SK-N-SH (cell line): Measurements from ENCODE around the gene NIPAL3. TPM values are rescaled to one million over a fixed set of nuclear protein-coding genes. Genes with fewer than 3 reads are reported as not detected.

Source experiments
- CTCF ChIA-PET: fragments of 300-600, 350-600 bp; formaldehyde crosslinking; extraction: SDS; loops from one replicate; lab custom pipeline; 2021; lab: Yijun Ruan, JAX
- POLR2A ChIA-PET: fragments of 350-600 bp; sonication (Branson Sonifier 250); formaldehyde crosslinking; extraction: SDS; loops from one replicate; lab custom pipeline; 2020; ENCODE audit warnings: antibody characterized with exemption, inconsistent platforms; lab: Yijun Ruan, JAX
- DNase-seq: peaks from one replicate; pipeline ENCODE4 v3.0.0; 2012
- H2AFZ ChIP-seq: fragments of 200-600 bp; sonication (generic); 2 replicates; pipeline ENCODE4 v1.8.1; 2016; ENCODE audit warnings: antibody characterized with exemption, mild to moderate bottlenecking, low read depth
- H3F3A ChIP-seq: fragments of 200-600 bp; sonication (generic); replicated peaks from 2 replicates; pipeline ENCODE3; 2016; ENCODE audit warnings: antibody characterized with exemption, mild to moderate bottlenecking; ENCODE audit not compliant: insufficient read depth
- H3K27ac ChIP-seq, 2 experiments: fragments of 200-500 bp in 1 of 2; fragments of 200-600 bp in 1 of 2; sonication (Bioruptor generic) in 1 of 2; sonication (generic), shearing (Covaris generic) in 1 of 2; 2 replicates each; pipeline versions ENCODE4 v1.5.1 to v1.6.1; 2014 to 2016; ENCODE audit warnings: low read depth in 2 of 2, inconsistent platforms in 1 of 2, low read length in 1 of 2, mild to moderate bottlenecking in 1 of 2, mixed read lengths in 1 of 2
- H3K27me3 ChIP-seq: fragments of 200-600 bp; sonication (generic), shearing (Covaris generic); 2 replicates; pipeline ENCODE4 v1.6.1; 2016; ENCODE audit warnings: mixed run types; ENCODE audit not compliant: insufficient read depth
- H3K36me3 ChIP-seq, 2 experiments: fragments of 200-500 bp in 1 of 2; fragments of 200-600 bp in 1 of 2; sonication (Bioruptor generic) in 1 of 2; sonication (generic) in 1 of 2; replicated peaks in 1 of 2; 2 replicates each; pipeline versions ENCODE3 to v1.5.1; 2014 to 2016; ENCODE audit warnings: low read length in 1 of 2, mild to moderate bottlenecking in 1 of 2; ENCODE audit not compliant: insufficient read depth in 2 of 2, control insufficient read depth in 1 of 2
- H3K4me1 ChIP-seq, 2 experiments: fragments of 200-500 bp in 1 of 2; fragments of 200-600 bp in 1 of 2; sonication (Bioruptor generic) in 1 of 2; sonication (generic), shearing (Covaris generic) in 1 of 2; 2 replicates each; pipeline versions ENCODE4 v1.5.1 to v1.6.1; 2014 to 2016; ENCODE audit warnings: low read depth in 1 of 2, low read length in 1 of 2, mixed run types in 1 of 2; ENCODE audit not compliant: insufficient read depth in 2 of 2, control insufficient read depth in 1 of 2
- H3K4me2 ChIP-seq: fragments of 200-600 bp; sonication (generic), shearing (Covaris generic); 2 replicates; pipeline ENCODE4 v1.6.1; 2017; ENCODE audit warnings: mixed run types
- H3K4me3 ChIP-seq, 2 experiments: fragments of 200-500 bp in 1 of 2; fragments of 200-600 bp in 1 of 2; sonication (Bioruptor generic) in 1 of 2; sonication (generic), shearing (Covaris generic) in 1 of 2; 2 replicates each; pipeline versions ENCODE4 v1.5.1 to v1.8.1; 2014 to 2016; ENCODE audit warnings: low read depth in 2 of 2, inconsistent platforms in 1 of 2, low read length in 1 of 2, mild to moderate bottlenecking in 1 of 2, mixed read lengths in 1 of 2, moderate library complexity in 1 of 2
- H3K79me2 ChIP-seq: fragments of 200-600 bp; sonication (generic); 2 replicates; pipeline ENCODE4 v1.8.1; 2017; ENCODE audit warnings: mild to moderate bottlenecking; ENCODE audit not compliant: insufficient read depth
- H3K9ac ChIP-seq: fragments of 200-600 bp; sonication (generic); 2 replicates; pipeline ENCODE4 v1.6.1; 2017; ENCODE audit warnings: mixed run types
- H3K9me2 ChIP-seq: fragments of 200-600 bp; sonication (generic); 2 replicates; pipeline ENCODE4 v1.6.1; 2017; ENCODE audit warnings: mixed run types
- H3K9me3 ChIP-seq: fragments of 200-600 bp; sonication (generic); 2 replicates; pipeline ENCODE4 v1.6.1; 2017; ENCODE audit warnings: mixed run types, mild to moderate bottlenecking, moderate library complexity
- H4K20me1 ChIP-seq: fragments of 200-600 bp; sonication (generic); 2 replicates; pipeline ENCODE4 v1.6.1; 2017; ENCODE audit warnings: mild to moderate bottlenecking, mixed run types; ENCODE audit not compliant: insufficient read depth
- CHD2 ChIP-seq: fragments of 150-350 bp; IDR thresholded peaks from 2 replicates; pipeline ENCODE4 v1.6.1; 2018; ENCODE audit warnings: low read length; ENCODE audit not compliant: partially characterized antibody
- ELF1 ChIP-seq: IDR thresholded peaks from 2 replicates; pipeline ENCODE4 v1.4.0; 2012
- EP300 ChIP-seq, 2 experiments: IDR thresholded peaks; 2 replicates each; pipeline versions ENCODE4 v1.4.0 to v1.6.1; 2012; ENCODE audit warnings: borderline replicate concordance in 1 of 2, low read depth in 1 of 2, low read length in 1 of 2
- FOSL2 ChIP-seq: IDR thresholded peaks from 2 replicates; pipeline ENCODE4 v1.4.0; 2012; ENCODE audit warnings: low read depth, mild to moderate bottlenecking, moderate library complexity, borderline replicate concordance
- GABPA ChIP-seq: IDR thresholded peaks from 2 replicates; pipeline ENCODE4 v1.4.0; 2012; ENCODE audit warnings: low read depth, mild to moderate bottlenecking
- JUND ChIP-seq: IDR thresholded peaks from 2 replicates; pipeline ENCODE4 v1.4.0; 2012
- MEF2A ChIP-seq: IDR thresholded peaks from 2 replicates; pipeline ENCODE4 v1.4.0; 2012; ENCODE audit warnings: low read depth, borderline replicate concordance
- NFIC ChIP-seq: IDR thresholded peaks from 2 replicates; pipeline ENCODE4 v1.4.0; 2012; ENCODE audit warnings: borderline replicate concordance
- NRF1 ChIP-seq: IDR thresholded peaks from 2 replicates; pipeline ENCODE4 v1.6.1; 2012; ENCODE audit warnings: low read depth, mild to moderate bottlenecking, low read length
- RCOR1 ChIP-seq: fragments of 150-350 bp; IDR thresholded peaks from 2 replicates; pipeline ENCODE4 v1.6.1; 2017; ENCODE audit warnings: antibody characterized with exemption, low read length
- RFX5 ChIP-seq: IDR thresholded peaks from 2 replicates; pipeline ENCODE4 v1.6.1; 2012; ENCODE audit warnings: mild to moderate bottlenecking, improper control_type of control experiment, low read length
- RXRA ChIP-seq: IDR thresholded peaks from 2 replicates; pipeline ENCODE4 v1.4.0; 2012; ENCODE audit warnings: low read depth, mild to moderate bottlenecking, borderline replicate concordance
- SIN3A ChIP-seq: IDR thresholded peaks from 2 replicates; pipeline ENCODE4 v1.6.1; 2012; ENCODE audit warnings: low read depth, mild to moderate bottlenecking, low read length, moderate library complexity, borderline replicate concordance
- SMC3 ChIP-seq: IDR thresholded peaks from 2 replicates; pipeline ENCODE4 v1.6.1; 2012; ENCODE audit warnings: low read depth, low read length, improper control_type of control experiment
- TEAD4 ChIP-seq: IDR thresholded peaks from 2 replicates; pipeline ENCODE4 v1.4.0; 2012; ENCODE audit warnings: mild to moderate bottlenecking, borderline replicate concordance; ENCODE audit not compliant: insufficient read depth
- YY1 ChIP-seq: IDR thresholded peaks from 2 replicates; pipeline ENCODE4 v1.4.0; 2012; ENCODE audit warnings: low read depth, mild to moderate bottlenecking
- WGBS: methylation state at CpG from one replicate; pipeline ENCODE4 v1.1.6; 2017; ENCODE audit warnings: low lambda C conversion rate; 5-methylcytosine and 5-hydroxymethylcytosine counted together
- polyA plus RNA-seq, 3 experiments: library from polyadenylated mRNA; depleted of rRNA; stranded (reverse); fragments of >200 nt; gene quantifications; 2 replicates each; pipeline ENCODE4 v1.2.3, GENCODE V29; 2012
- TF ChIP-seq, protein P1 (sequence below): IDR thresholded peaks from 2 replicates; pipeline ENCODE4 v1.6.1; 2012; ENCODE audit warnings: mild to moderate bottlenecking, low read depth, low read length, moderate library complexity
- TF ChIP-seq, protein P2 (sequence below): IDR thresholded peaks from 2 replicates; pipeline ENCODE4; 2012
- TF ChIP-seq, protein P3 (sequence below): IDR thresholded peaks from 2 replicates; pipeline ENCODE4 v1.4.0; 2012; ENCODE audit warnings: low read depth, borderline replicate concordance
- TF ChIP-seq, protein P4 (sequence below): fragments of 150-350 bp; IDR thresholded peaks from 2 replicates; pipeline ENCODE4 v1.6.1; 2016; ENCODE audit warnings: mild to moderate bottlenecking, low read depth, low read length

Gene NIPAL3
- polyA plus RNA-seq, 1 of the 3 experiments (the other 2 are of a cell fraction), result 20.3 TPM

DNA sequence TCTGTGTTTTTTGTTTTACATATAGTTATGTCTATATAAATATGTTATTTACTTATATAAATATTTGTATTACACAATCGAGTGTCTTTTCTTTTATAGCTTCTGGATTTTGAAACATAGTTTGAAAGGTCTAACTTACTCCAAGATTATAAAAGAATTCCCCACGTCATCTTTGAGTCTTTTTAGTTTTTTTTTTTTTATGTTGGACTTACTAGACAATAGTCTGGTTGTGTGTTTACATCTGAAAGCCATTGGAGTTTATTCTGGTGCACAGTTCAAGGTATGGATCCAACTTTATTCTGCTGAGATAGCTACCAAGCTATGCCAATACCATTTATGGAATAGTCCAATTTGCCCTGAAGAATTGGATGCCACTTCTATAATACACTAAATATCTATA is 61.0 kb downstream of the NIPAL3 start:
- no peak overlapping the region for H3K4me2 ChIP-seq
- WGBS, result 59% methylated on average over 2 of the region's 2 CpGs
- POLR2A ChIA-PET, result no interaction called here

More for the DNA sequence above, 61.0 kb downstream of the NIPAL3 start:
- no peaks in the 10 kb centered on the region for H3K27me3 ChIP-seq
- H3K9ac ChIP-seq, result no peak overlapping the region
- H2AFZ ChIP-seq, result no peak overlapping the region
- no peaks in the 10 kb centered on the region for H3K4me1 ChIP-seq
- H3F3A ChIP-seq, result no peaks in the 10 kb centered on the region
- H3K27ac ChIP-seq, result no peak overlapping the region
- no peak for TF ChIP-seq RFX5
- no peak for TF ChIP-seq NFIC
- TF ChIP-seq, protein P1, sequence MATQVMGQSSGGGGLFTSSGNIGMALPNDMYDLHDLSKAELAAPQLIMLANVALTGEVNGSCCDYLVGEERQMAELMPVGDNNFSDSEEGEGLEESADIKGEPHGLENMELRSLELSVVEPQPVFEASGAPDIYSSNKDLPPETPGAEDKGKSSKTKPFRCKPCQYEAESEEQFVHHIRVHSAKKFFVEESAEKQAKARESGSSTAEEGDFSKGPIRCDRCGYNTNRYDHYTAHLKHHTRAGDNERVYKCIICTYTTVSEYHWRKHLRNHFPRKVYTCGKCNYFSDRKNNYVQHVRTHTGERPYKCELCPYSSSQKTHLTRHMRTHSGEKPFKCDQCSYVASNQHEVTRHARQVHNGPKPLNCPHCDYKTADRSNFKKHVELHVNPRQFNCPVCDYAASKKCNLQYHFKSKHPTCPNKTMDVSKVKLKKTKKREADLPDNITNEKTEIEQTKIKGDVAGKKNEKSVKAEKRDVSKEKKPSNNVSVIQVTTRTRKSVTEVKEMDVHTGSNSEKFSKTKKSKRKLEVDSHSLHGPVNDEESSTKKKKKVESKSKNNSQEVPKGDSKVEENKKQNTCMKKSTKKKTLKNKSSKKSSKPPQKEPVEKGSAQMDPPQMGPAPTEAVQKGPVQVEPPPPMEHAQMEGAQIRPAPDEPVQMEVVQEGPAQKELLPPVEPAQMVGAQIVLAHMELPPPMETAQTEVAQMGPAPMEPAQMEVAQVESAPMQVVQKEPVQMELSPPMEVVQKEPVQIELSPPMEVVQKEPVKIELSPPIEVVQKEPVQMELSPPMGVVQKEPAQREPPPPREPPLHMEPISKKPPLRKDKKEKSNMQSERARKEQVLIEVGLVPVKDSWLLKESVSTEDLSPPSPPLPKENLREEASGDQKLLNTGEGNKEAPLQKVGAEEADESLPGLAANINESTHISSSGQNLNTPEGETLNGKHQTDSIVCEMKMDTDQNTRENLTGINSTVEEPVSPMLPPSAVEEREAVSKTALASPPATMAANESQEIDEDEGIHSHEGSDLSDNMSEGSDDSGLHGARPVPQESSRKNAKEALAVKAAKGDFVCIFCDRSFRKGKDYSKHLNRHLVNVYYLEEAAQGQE, result no peak
- no peak for TF ChIP-seq ELF1
- TF ChIP-seq TEAD4, result no peak
- TF ChIP-seq, protein P2, sequence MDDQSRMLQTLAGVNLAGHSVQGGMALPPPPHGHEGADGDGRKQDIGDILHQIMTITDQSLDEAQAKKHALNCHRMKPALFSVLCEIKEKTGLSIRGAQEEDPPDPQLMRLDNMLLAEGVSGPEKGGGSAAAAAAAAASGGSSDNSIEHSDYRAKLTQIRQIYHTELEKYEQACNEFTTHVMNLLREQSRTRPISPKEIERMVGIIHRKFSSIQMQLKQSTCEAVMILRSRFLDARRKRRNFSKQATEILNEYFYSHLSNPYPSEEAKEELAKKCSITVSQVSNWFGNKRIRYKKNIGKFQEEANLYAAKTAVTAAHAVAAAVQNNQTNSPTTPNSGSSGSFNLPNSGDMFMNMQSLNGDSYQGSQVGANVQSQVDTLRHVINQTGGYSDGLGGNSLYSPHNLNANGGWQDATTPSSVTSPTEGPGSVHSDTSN, result no peak
- TF ChIP-seq, protein P3, sequence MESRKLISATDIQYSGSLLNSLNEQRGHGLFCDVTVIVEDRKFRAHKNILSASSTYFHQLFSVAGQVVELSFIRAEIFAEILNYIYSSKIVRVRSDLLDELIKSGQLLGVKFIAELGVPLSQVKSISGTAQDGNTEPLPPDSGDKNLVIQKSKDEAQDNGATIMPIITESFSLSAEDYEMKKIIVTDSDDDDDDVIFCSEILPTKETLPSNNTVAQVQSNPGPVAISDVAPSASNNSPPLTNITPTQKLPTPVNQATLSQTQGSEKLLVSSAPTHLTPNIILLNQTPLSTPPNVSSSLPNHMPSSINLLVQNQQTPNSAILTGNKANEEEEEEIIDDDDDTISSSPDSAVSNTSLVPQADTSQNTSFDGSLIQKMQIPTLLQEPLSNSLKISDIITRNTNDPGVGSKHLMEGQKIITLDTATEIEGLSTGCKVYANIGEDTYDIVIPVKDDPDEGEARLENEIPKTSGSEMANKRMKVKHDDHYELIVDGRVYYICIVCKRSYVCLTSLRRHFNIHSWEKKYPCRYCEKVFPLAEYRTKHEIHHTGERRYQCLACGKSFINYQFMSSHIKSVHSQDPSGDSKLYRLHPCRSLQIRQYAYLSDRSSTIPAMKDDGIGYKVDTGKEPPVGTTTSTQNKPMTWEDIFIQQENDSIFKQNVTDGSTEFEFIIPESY, result no peak
- no peak for TF ChIP-seq EP300 (IDR thresholded peaks at IDR 0.05; ENCODE audit: borderline replicate concordance in 1 of 2, low read depth in 1 of 2, low read length in 1 of 2)
- no peak for TF ChIP-seq YY1
- TF ChIP-seq RCOR1, result no peak
- TF ChIP-seq SIN3A, result no peak
- no peak for TF ChIP-seq GABPA
- no peak for TF ChIP-seq CHD2
- TF ChIP-seq NRF1, result no peak
- TF ChIP-seq, protein P4, sequence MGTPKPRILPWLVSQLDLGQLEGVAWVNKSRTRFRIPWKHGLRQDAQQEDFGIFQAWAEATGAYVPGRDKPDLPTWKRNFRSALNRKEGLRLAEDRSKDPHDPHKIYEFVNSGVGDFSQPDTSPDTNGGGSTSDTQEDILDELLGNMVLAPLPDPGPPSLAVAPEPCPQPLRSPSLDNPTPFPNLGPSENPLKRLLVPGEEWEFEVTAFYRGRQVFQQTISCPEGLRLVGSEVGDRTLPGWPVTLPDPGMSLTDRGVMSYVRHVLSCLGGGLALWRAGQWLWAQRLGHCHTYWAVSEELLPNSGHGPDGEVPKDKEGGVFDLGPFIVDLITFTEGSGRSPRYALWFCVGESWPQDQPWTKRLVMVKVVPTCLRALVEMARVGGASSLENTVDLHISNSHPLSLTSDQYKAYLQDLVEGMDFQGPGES, result no peak
- TF ChIP-seq MEF2A, result no peak
- no peak for TF ChIP-seq JUND
- TF ChIP-seq FOSL2, result no peak
- no peak for TF ChIP-seq RXRA
- TF ChIP-seq SMC3, result no peak
- CTCF ChIA-PET, result interaction anchor here (1.1 to 1.6 kb wide), 2 partner anchors 61 to 84 kb away, joined by 3 to 4 read pairs; partner anchors contain the start of gene NIPAL3
- no peaks in the 10 kb centered on the region for H3K36me3 ChIP-seq
- no peaks in the 10 kb centered on the region for H3K79me2 ChIP-seq
- H3K9me3 ChIP-seq, result no peaks in the 10 kb centered on the region
- no peak for DNase-seq
- H3K4me3 ChIP-seq, result no peak overlapping the region
- H4K20me1 ChIP-seq, result no peaks in the 10 kb centered on the region
- no peaks in the 10 kb centered on the region for H3K9me2 ChIP-seq
